Right renal cortex interstitium (tissue), 3 donors: ENCODE data around the gene PARN. TPM values are rescaled to one million over a fixed set of nuclear protein-coding genes. Genes with fewer than 3 reads are reported as not detected.
"Not testable (repeated sequence)": the region's sequence is repeated elsewhere in the genome, so short reads cannot be mapped to it uniquely, and the experiment has no call there.

Experiments used
- DNase-seq, 3 donors: peaks; one replicate each; pipeline ENCODE4 v3.0.0-alpha.2; 2013; ENCODE audit warnings: low read depth in 3 of 3, low spot score in 2 of 3
- polyA plus RNA-seq, 3 donors: library from polyadenylated mRNA; unstranded; fragments of 120-200 nt; gene quantifications; one replicate each; pipeline ENCODE4 v1.2.1, GENCODE V29; 2013; ENCODE audit not compliant: insufficient read length in 3 of 3

PARN gene
- polyA plus RNA-seq, 3 donors = 38.8 to 45.4 (median 38.9) TPM

- no peak for DNase-seq
These were observed 182.3 kb downstream of the PARN start for GRCh38 chr16:14447783-14448182.

DNA sequence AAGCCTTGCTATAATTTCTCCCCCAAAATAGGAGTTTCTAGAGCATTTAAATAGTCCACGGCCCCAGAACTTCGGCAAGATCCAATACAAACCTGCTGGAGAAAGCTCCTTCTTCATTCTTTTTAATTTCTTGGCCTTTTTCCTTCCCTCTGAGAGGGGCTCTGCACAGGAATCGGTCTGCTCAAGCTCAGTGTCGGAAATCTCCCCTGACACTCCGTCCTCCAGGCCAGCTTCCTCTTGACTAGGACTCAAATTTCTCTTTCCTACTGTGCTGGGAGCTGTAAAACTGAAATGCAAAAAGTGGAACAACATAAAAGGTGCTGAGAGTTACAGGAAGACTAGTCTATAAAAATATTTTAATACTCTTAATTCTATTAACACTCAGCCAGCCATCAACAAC is 183.3 kb downstream of the PARN start:
- DNase-seq = no peak

GRCh38 chr16:14445937-14446715 is 183.9 kb downstream of the PARN start:
- DNase-seq = no peak

DNA sequence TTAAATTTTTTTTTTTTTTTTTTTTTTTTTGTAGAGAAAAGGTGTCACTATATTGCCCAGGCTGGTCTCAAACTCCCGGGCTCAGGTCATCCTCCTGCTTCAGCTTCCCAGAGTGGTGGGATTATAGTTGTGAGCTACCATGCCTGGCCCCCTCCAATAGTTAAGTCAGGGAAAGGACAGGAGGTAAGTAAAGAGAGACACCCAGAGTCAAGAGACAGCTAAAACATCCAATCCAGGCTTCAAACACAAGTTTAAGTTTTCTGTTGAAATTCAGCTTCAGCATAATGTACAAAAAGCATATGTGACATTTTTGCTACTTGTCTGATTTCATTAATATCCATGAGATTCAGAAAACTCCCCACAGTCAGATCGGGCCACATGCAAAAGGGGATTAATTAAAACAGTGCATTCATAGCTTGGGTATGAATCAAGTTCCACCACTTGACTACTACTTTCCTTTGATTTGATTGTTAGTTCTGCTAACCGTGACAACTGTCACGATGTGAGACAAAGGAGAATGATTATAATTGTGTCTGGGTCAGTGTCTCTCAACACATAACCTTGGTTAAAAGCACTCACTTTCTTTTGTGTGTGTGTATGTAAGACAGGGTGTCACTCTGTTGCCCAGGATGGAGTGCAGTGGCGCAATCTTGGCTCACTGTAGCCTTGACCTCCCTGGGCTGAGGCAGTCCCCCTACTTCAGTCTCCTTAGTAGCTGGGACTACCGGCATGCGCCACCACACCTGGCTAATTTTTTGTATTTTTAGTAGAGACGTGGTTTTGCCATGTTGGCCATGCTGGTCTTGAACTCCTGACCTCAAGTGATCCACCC is 184.9 kb downstream of the PARN start:
- no peak for DNase-seq

DNA sequence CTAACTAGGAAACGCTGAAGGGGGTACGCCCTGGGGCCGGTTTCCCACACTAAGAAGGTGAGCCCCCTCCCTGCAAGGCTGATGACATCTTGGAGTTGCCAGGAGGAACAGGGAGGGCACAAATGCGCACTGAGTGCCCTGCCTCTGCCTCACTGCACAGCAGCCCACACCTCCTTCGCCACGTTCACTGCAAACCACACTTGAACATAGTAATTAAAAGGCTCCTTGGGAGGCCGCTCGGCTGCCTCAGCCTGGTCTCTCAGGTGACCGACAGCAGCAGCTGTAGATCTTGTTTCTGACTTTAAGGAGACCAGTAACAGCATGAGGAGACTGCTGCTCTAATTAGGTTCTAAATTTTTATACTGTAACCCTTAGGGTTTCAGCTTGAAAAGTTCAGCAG is 188.5 kb downstream of the PARN start:
- peak in 1 of 3 donors; percentile 30 for DNase-seq

GRCh38 chr16:14438256-14438655 is 191.8 kb downstream of the PARN start:
- DNase-seq = no peak

DNA sequence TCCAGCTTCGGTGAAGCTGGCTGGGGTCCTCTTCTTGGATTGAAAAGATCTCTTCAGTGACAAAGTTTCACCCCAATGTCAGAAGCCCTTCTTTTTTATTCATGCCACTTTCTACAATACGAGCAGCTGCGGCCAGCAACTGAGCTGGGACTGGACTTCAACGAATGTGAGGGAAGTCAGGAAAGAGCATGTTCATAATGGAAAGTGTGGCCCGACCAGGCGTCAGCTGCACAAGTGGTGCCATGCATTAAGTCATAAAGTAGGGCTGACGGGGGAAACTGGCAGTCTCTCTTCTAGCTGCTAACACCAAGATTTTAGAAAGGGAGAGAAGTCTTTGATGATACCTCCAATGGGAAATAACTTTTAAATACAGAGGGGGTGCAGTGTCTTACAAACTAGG is 192.6 kb downstream of the PARN start:
- no peak for DNase-seq

DNA sequence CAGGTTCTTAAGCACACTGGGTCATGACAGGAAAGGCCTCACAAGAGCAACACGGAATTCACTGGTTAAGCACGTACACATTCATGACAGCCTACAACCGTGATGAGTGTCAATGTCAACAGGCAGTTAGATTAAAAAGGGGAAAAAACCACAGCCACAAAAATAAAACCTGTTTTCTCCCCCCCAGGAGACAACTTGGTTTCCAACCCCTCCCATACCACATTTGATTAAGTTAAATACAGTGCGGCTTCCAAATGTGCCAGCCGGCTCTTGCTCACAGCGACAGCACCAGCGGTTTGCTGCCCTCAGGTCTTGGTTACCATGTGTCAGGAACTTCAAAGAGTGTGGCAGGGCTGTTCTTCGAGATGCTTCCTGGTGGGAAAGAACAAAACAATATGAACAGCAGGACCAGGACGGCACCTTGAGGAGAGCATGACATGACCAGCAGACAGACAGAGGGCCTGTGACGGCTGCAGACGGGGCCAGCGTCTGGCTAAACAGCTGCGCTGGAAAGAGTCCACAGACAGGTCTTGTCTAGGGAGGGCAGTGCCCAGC is 193.6 kb downstream of the PARN start:
- DNase-seq = no peak

- DNase-seq = no peak
These were observed 195.2 kb downstream of the PARN start for GRCh38 chr16:14434860-14435259.

DNA sequence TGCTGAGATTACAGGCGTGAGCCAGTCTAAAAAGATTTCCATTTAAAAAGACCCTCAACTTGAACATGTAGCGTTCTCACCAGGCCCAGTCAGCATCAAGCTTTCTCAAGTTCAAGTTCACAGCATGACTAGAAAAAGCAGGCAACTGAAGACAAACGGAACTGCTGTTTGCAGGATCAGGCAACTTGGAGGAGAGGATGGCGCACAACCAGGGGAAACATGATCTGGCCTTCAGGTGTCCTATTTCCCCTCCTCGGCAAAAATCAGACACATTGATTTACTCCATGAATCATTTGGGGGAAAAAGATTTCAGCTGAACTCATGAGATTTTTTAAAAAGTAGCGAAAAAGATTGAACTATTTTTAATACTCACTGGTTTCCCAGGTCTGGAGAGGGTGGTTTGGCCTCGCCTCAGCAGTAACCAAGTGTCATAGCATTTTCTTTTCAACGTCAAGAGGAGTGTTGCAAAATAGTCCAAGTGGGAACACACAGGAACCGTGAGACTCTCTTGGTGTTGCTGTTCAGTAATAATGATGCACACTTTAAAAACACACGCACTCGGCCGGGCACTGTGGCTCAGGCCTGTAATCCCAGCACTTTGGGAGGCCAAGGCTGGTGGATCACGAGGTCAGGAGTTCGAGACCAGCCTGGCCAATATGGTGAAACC is 201.0 kb downstream of the PARN start:
- peak in 1 of 3 donors; percentile 13 for DNase-seq

GRCh38 chr16:14428043-14428442 is 202.0 kb downstream of the PARN start:
- no peak for DNase-seq

DNA sequence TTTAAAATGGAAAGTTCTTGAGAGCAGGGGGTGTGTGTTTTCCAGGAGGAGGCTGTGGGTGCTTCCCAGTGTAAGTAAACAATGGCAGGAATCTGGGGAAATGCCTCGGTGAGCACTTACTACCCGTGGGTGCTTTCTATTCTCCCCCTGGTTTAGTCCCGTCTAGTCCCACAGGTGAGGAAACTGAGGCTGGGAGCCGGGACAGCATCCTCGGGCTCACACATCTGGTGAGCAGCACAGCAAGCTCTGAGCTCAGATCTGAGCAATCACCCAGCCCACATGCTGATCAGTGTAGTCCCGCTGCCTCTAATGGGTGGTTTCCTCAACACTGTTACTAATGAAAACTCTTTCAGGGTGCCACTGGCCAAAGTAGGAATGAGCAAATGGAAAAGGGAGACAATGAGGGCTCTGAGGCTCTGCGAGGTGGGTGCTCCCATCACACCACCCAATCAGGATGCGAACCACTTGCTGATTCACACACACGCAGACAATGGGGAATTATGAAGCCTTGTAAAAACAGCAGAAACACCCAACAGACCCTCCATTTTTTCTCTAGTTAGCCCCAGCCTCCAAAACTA is 202.6 kb downstream of the PARN start:
- no peak for DNase-seq

DNA sequence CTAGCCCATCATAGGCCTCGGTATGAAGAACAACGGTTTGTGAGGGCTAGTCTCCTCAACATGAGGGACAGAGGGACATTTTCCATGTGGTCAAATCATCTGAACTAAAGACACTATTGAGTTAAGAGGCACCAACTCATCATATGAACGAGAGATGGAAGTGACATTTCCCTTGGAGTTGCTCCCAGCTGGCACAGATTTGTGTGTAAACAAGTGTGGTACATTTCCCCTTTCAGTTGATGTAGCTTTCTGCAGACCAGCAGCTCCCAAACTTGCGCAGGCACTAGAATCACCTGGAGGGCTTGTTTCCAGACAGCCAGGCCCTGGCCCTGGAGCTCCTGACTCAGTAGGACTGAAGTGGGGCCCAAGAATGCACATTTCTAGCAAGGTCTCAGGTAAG is 205.5 kb downstream of the PARN start:
- no peak for DNase-seq

DNA sequence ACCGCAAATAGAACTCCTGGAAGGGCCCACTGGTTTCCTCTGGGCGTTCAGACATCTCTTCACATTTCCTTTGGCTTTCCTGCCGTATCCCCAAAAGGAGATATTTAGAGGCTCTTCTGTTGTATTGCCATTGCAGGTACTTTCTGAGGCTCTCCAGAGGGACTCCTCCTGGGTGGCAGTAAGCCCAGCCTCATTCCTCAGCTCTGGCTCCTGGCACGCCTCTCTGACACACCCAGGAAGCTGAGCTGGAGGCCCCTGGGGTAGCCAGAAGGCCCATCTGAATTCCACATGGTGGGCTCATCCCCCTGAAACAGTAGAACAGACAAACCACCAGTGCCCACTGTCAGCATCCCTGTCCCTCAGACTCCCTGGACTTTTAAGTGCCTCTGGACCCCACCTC is 206.7 kb downstream of the PARN start:
- DNase-seq = no peak

GRCh38 chr16:14420721-14421488 is 209.2 kb downstream of the PARN start:
- DNase-seq = peak in 1 of 3 donors; percentile 16

GRCh38 chr16:14420243-14420642 is 209.8 kb downstream of the PARN start:
- not testable (repeated sequence) for DNase-seq

DNA sequence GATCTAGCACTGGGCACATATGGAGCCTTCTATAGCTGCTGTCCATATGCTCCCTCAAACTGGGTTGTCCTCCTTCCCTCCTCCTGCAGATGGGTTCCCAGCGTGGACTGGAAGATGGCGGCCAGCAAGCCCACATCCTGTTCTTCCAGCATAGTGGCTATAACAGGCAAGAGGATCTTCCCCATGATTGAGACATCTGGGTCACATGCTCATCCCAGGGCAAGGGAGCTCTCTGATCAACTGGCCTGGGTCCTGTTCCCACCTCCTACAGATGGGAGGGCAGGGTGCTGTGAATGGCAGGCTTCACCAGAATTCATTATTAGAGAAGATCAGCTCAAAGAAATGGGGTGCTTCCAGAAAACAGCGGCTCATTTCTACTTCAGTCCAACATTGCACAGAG is 210.2 kb downstream of the PARN start:
- no peak for DNase-seq

- DNase-seq = no peak
These were observed 211.2 kb downstream of the PARN start for GRCh38 chr16:14418795-14419225.

DNA sequence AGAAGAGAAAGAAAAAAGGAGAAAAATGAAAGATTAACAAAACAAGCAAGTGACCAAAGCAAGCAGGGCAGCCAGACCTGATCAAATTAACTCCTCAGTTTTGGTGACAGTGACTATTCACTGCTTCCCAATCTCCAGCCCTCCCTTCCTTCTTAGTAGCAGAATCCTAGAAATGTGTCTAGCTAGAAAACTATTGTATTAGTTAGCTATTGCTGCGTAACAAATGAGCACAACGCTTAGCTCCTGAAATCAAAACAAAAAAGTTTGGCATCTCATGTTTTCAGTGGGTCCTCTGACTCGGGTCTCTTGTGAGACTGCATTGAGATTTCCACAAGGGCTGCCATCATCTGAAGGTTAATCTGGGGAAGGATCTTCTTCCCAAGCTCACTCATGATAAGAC is 213.9 kb downstream of the PARN start:
- no peak for DNase-seq

GRCh38 chr16:14415291-14415690 is 214.8 kb downstream of the PARN start:
- DNase-seq = no peak
